Ishikawa (cell line): ENCODE data around the gene COG5.
A peak's percentile ranks its signal among the peaks of the same experiment; 100 is the strongest.

Source experiments
- CEBPB ChIP-seq: IDR thresholded peaks from 2 replicates; pipeline ENCODE4 v1.6.1; 2012
- CREB1 ChIP-seq: IDR thresholded peaks from 2 replicates; pipeline ENCODE4 v1.6.1; 2012; ENCODE audit warnings: low read depth
- EGR1 ChIP-seq: IDR thresholded peaks from 2 replicates; pipeline ENCODE4 v1.6.1; 2012
- EP300 ChIP-seq: IDR thresholded peaks from 2 replicates; pipeline ENCODE4 v1.6.1; 2012; ENCODE audit warnings: borderline replicate concordance
- FOXM1 ChIP-seq: IDR thresholded peaks from 2 replicates; pipeline ENCODE4 v1.6.1; 2012; ENCODE audit warnings: low read depth, borderline replicate concordance
- MAX ChIP-seq: IDR thresholded peaks from 2 replicates; pipeline ENCODE4 v1.6.1; 2012
- NFIC ChIP-seq: IDR thresholded peaks from 2 replicates; pipeline ENCODE4 v1.6.1; 2012
- RAD21 ChIP-seq: IDR thresholded peaks from 2 replicates; pipeline ENCODE4 v1.6.1; 2012; ENCODE audit warnings: low read depth
- REST ChIP-seq: IDR thresholded peaks from 2 replicates; pipeline ENCODE4 v1.6.1; 2012; ENCODE audit warnings: low read depth, mild to moderate bottlenecking
- TAF1 ChIP-seq: IDR thresholded peaks from 2 replicates; pipeline ENCODE4 v1.6.1; 2012; ENCODE audit warnings: low read depth, mild to moderate bottlenecking
- TCF12 ChIP-seq: IDR thresholded peaks from 2 replicates; pipeline ENCODE4 v1.6.1; 2012; ENCODE audit warnings: low read depth
- TEAD4 ChIP-seq: IDR thresholded peaks from 2 replicates; pipeline ENCODE4 v1.6.1; 2012
- USF1 ChIP-seq: IDR thresholded peaks from 2 replicates; pipeline ENCODE4 v1.6.1; 2012
- YY1 ChIP-seq: IDR thresholded peaks from 2 replicates; pipeline ENCODE4 v1.6.1; 2012; ENCODE audit warnings: low read depth
- ZBTB7A ChIP-seq: IDR thresholded peaks from 2 replicates; pipeline ENCODE4 v1.6.1; 2012; ENCODE audit warnings: low read depth

The COG5 gene

GRCh38 chr7:107396990-107397389, 166.7 kb downstream of the COG5 start:
- TF ChIP-seq TCF12: no peak
- TF ChIP-seq USF1: 0 out of 2 replicates have a peak, but pooled peaks have one; percentile 8

GRCh38 chr7:107396081-107396480, 167.6 kb downstream of the COG5 start:
- TF ChIP-seq NFIC: no peak
- no peak for TF ChIP-seq EP300
- no peak for TF ChIP-seq RAD21
- no peak for TF ChIP-seq TAF1
- TF ChIP-seq ZBTB7A: no peak
- TF ChIP-seq REST: no peak
- no peak for TF ChIP-seq USF1
- TF ChIP-seq FOXM1: no peak
- TF ChIP-seq MAX: no peak
- no peak for TF ChIP-seq YY1
- TF ChIP-seq CEBPB: no peak
- no peak for TF ChIP-seq TCF12
- TF ChIP-seq TEAD4: no peak
- TF ChIP-seq EGR1: no peak
- TF ChIP-seq CREB1: no peak

- TF ChIP-seq TCF12: no peak
- TF ChIP-seq NFIC: no peak
- TF ChIP-seq MAX: no peak
- TF ChIP-seq USF1: no peak
- no peak for TF ChIP-seq ZBTB7A
- no peak for TF ChIP-seq CEBPB
- no peak for TF ChIP-seq TEAD4
Measured at GRCh38 chr7:107394831-107395230, 168.9 kb downstream of the COG5 start.

GRCh38 chr7:107394276-107394675, 169.4 kb downstream of the COG5 start:
- TF ChIP-seq MAX (no peak), CREB1 (no peak), NFIC (no peak), RAD21 (no peak), TCF12 (no peak), REST (no peak), YY1 (no peak), TEAD4 (no peak), FOXM1 (no peak), EP300 (no peak), USF1 (no peak), CEBPB (no peak), ZBTB7A (no peak), TAF1 (no peak)

- no peak for TF ChIP-seq NFIC
Measured at GRCh38 chr7:107392830-107393229, 170.9 kb downstream of the COG5 start.

- no peak for TF ChIP-seq EGR1
Measured at GRCh38 chr7:107390916-107391315, 172.8 kb downstream of the COG5 start.
